ENCODE results near the gene LYPLA2.

DNA sequence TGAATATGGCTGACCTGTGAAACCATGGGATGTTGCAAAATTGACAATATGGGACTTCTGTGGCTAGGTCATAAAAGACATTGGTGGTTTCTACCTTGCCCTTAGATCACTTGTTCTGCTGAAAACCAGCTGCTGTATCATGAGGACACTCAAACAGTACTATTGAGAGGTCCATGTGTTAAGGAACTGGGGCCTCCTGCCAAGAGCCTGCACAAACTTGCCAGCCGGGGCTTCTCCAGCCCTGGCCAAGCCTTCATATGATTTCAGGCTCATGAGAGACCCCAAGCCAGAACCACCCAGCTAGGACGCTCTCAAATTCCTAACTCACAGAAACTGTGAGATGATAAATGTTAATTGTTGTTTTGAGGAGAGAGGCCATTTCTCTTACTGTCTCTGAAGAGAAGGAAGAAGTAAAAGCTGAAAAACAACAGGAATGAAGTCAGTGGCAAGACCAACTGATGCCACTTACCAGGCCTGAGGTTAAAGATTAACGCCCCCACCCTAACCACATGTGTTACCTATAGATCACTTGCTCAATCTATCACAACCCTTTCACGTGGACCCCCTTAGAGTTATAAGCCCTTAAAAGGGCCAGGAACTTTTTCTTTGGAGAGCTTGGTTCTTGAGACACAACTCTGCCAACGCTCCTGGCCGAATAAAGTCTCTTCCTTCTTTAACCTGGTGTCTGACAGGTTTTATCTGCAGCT is 16.6 kb upstream of the LYPLA2 start:
- TF ChIP-seq POLR2A (IDR thresholded peaks at IDR 0.05) (no peak), POLR2AphosphoS5 (IDR thresholded peaks at IDR 0.05; ENCODE audit: insufficient read depth in 1 of 2, low read depth in 1 of 2) (no peak)
- TF ChIP-seq, protein P1, sequence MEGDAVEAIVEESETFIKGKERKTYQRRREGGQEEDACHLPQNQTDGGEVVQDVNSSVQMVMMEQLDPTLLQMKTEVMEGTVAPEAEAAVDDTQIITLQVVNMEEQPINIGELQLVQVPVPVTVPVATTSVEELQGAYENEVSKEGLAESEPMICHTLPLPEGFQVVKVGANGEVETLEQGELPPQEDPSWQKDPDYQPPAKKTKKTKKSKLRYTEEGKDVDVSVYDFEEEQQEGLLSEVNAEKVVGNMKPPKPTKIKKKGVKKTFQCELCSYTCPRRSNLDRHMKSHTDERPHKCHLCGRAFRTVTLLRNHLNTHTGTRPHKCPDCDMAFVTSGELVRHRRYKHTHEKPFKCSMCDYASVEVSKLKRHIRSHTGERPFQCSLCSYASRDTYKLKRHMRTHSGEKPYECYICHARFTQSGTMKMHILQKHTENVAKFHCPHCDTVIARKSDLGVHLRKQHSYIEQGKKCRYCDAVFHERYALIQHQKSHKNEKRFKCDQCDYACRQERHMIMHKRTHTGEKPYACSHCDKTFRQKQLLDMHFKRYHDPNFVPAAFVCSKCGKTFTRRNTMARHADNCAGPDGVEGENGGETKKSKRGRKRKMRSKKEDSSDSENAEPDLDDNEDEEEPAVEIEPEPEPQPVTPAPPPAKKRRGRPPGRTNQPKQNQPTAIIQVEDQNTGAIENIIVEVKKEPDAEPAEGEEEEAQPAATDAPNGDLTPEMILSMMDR (IDR thresholded peaks at IDR 0.05), result no peak
